Measurements from ENCODE around the gene TMEM270.

- TF ChIP-seq SMC3 (IDR thresholded peaks at IDR 0.05) (no peak), POLR2A (IDR thresholded peaks at IDR 0.05; ENCODE audit: low read length) (no peak), EP300 (IDR thresholded peaks at IDR 0.05) (no peak), CTCF (IDR thresholded peaks at IDR 0.05) (no peak), CHD2 (IDR thresholded peaks at IDR 0.05; ENCODE audit: low read length, partially characterized antibody) (no peak), HDAC2 (IDR thresholded peaks at IDR 0.05) (no peak), CBX8 (IDR thresholded peaks at IDR 0.05) (no peak), CBX2 (IDR thresholded peaks at IDR 0.05; ENCODE audit: borderline replicate concordance, low read depth) (no peak), JUN (IDR thresholded peaks at IDR 0.05) (no peak), SREBF2 (IDR thresholded peaks at IDR 0.05) (no peak), HMGXB4 (CRISPR knock-in tag; IDR thresholded peaks at IDR 0.05; ENCODE audit: borderline replicate concordance) (no peak), CEBPB (IDR thresholded peaks at IDR 0.05) (no peak)
- TF ChIP-seq, protein P1, sequence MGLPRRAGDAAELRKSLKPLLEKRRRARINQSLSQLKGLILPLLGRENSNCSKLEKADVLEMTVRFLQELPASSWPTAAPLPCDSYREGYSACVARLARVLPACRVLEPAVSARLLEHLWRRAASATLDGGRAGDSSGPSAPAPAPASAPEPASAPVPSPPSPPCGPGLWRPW (IDR thresholded peaks at IDR 0.05): no peak
Measured at GRCh38 chr7:73828972-73829371, 32.0 kb upstream of the TMEM270 start.
